COLO829 (cell line): Measurements from ENCODE around the gene GSG1L.

Source experiments
- DNase-seq: peaks from one replicate; pipeline ENCODE4 v3.0.0; 2012; ENCODE audit warnings: low spot score

GSG1L gene

DNA sequence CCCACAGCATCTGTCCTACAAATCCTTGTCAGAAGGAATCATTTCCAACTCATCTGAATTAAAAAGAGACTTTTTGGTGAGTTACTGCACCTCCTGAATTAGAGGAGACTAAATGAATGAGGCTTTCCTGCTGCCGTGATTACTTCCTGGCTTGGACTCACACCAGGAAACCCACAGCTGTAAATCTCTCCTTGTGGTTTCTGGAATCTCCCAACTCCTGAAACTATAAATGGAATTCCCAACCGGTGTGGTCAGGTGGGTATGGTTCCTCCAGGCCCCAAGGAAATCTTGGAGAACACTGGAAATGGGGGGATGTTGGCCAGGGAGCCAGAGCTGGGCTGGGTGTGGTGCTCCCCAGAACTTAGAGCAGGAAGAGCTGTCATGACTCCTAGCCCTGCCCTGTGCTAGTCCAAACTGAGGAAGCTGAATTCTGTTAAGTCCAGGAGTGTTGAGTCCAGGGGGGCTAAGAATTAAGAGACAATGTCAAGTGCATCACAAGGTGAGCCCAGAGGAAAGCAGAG lies 216.4 kb downstream of the GSG1L start:
- DNase-seq = no peak

DNA sequence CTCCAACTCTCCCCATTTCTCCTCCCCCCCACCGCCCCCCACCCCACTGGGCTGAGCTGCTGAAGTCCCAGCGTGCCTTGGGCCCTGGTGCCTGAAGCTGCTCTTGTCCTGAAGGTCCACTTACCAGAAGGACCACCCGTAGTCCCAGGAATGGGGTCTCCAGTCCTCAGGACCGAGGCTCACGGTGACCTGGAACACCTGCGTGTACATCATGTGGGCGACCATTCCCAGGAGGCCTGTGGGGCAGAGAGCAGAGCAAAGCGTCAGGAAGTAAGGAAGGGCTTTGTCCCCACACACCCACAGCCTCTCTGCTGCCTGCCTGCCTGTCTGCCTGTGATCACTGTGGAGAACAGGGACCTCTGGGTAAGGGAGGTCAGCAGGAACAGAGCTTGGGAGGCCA lies 218.7 kb downstream of the GSG1L start:
- DNase-seq = no peak

DNA sequence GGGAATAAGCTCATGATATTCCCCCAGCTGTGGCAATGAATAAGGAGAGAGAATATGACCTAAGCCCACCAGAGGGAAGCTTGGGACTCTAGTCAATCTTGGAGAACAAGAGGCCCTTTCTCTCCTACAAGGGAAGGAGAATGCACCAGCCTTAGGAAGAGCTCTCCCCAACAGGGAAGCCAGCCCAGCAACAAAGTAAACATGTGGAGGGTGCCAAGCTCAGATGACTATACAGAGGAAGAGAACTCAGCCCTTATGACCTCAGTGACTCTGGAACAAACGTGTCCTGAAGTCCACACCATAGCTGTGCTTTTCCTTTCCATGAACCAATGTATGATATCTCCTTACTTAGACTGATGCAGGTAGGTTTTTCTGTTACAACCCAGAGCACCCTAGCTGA lies 219.7 kb downstream of the GSG1L start:
- DNase-seq = peak; percentile 52

DNA sequence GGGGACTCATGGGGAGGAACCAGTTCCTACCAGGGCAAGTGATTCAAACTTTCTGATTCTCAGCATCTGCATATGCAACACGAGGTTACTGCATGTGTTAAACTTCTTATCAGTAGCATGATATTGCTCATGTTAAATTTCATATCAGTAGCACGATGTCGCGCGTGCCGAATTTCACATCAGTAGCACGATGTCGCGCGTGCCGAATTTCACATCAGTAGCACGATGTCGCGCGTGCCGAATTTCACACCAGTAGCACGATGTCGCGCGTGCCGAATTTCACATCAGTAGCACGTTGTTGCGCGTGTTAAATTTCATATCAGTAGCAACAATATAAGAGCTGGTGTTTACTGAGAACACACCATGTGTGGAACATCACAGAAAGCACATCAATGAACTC lies 221.6 kb downstream of the GSG1L start:
- no peak for DNase-seq

DNA sequence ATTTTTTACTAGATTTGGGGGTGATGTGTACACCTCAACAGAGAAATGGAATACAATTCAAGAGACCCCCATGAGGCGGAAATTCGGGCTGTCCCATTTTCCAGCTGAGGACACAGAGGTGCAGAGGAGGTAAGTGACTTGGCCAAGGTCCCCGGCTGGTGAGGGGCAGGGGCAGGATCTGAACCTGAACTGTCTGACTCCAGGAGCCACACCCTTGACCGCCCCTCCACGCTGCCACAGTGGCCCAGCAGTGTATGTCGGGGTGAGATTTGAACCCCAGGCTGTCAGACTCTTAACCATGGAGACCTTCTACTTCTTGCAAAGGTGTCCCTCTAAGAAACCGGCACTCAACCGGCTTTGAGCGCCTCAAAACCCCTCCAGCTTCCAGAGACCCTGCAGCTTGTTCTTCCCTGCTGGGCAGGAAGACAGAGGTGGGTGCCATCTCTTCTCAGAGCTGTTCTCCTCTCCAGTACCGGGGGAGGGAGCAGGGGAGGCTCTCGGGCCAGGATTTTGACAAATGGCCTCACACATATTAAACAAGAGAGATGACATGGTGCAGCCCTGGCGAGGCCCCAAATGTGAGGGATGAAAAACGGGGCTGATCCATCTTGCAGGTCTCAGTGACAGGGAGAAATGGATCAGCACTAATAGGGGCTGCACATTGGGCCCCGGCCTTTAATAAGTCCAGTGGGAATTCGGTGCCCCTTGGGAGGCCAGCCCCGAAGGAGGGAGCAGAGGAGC lies 222.3 kb downstream of the GSG1L start:
- no peak for DNase-seq

DNA sequence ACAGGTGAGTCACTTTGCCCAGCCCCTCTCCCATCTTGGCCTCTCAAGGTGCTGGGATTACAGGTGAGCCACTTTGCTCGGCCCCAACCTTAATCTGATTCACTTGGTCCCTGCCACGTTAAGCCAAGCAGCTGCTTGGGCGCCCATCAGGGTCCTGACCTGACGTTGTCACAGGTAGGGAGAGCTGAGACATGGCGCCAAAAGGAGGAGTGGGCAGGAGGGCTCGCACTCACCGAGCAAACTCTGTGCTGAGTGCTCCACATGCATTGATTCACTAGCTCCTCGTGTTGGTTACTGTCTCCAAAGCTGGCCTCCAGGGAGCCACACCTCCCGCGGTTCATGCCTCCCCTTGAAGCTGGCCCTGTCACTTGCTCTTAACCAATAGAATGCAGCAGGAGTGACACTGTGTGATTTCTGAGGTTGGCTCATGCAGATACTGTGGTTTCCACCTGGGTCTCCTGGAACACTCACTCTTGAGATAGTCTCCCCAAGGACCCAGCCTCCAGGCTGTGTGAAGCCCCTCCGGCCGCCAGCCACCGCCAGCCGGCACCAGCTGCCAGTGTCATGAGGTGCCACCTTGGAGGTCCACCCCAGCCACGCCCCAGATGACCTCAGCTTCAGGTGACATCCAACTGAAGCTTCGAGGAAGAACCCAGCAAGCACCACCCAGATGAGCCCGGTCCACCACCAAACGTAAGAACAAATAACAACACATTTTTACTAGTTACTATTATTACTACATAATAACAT lies 223.0 kb downstream of the GSG1L start:
- DNase-seq = no peak

DNA sequence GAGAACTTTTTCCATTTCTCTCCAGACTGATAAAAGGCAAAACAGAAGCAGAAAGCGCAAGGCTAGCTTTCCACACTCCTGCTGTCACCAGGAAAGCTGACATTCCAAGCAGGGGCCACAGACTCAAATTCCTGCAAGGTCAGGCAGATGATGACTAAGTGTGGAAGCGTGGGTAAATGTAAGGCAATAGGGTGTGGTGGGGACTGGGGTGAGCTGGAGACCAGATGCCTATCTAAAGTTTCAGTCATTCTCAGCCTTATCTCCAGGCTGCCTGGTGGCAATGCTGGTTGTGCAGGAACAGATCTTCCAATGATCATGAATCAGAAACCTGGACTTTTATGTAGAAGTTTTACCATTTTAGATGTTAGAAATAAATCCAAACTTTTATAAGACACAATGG lies 224.1 kb downstream of the GSG1L start:
- DNase-seq = no peak

DNA sequence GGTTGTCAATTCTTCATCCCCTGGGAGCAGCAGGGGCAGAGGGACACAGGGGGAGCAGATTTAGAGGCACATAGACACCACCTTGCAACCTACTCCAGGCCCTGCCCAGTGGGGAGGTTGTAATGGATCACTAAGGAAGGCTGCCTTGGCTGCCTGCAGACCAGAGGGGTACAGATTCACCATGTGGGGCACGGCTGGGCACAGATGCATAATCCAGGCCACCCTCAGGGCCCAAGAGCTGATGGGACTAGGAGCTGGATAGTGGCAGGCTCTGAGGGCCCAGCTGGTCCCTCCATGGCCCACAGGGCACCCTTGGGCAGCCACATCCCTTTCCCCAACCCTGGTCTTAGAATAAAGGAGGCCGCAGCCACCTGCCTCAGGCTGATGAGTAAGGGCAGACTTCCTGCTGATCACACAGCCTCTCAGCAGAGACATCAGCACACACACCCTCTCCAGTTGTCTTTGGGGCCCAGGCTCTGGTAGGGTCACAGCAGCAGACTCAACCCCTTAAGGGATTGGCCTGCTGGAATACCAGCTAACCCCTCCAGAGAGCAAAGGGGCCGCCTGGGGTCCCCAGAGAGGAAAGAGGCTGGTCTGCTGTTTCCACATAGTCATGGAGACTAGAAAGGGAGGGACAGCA lies 224.9 kb downstream of the GSG1L start:
- DNase-seq = no peak

DNA sequence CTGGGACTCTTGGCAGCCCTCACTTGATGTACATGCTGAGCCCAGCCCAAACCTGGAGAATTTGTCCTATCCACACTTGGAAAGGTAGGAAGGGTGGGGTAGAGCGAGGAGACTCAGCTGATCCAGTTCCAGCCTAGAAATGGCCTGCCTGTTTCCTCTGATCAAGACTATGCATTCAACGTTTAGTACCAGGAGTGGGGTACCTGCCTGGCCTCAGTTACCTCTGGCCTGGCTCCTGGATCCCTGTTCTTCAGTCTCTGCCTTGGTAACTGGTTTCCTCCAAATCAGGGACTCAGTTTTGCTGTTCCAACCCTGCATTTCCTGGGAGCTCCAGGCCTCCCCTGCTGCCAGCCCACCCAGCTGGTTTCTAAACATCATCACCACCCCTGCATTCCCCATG lies 233.5 kb downstream of the GSG1L start:
- DNase-seq = no peak

DNA sequence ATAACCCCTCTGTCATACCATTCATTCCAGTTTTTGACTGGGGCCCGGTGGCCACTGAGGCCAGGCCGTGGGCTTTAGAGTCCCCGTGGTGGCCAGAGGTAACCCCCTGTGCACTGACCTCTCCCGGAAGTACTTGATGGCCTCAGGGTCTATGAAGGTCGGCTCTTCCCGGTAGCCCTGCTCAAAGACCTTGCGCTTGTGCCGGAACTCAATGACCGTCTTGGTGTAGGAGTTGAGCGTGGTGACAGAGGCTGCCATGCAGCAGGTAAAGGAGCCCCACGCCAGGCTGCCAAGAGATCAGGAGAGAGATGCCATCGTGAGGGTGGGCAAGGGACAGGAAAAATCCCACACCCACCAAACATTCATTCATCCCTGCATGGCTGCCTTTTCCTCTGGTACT lies 234.8 kb downstream of the GSG1L start:
- DNase-seq = no peak

DNA sequence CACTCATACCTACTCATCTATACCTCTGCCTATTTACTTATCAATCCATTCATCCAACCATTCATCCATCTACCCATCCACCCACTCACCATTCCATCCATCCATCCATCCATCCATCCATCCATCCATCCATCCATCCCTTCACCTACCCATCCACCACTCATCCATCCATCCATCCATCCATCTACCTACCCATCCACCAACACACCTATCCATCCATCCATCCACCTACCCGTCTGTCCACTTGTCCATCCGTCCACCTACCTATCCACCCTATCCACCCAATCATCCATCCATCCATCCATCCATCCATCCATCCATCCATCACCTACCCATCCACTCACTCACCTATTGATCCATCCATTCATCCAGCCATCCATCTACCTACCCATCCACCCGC lies 235.7 kb downstream of the GSG1L start:
- no peak for DNase-seq

DNA sequence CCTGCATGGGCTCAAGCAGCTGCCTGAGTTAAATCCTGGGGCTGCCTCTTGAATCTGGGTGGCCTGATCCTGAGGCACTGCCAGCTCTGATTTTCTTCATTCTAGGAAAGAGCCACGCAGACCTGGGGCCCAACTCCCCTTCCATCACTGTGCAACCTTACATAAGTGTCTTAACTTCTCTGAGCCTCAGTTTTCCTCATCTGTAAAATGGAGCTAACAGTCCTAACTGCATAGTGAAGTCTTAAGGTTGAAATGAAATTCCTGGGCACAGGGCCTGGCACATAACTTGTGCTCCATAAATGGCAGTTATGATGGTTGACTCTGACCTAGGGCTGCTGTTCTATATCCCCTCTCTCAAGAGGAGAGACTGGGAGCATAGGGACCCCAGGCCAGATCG lies 236.6 kb downstream of the GSG1L start:
- DNase-seq = no peak

DNA sequence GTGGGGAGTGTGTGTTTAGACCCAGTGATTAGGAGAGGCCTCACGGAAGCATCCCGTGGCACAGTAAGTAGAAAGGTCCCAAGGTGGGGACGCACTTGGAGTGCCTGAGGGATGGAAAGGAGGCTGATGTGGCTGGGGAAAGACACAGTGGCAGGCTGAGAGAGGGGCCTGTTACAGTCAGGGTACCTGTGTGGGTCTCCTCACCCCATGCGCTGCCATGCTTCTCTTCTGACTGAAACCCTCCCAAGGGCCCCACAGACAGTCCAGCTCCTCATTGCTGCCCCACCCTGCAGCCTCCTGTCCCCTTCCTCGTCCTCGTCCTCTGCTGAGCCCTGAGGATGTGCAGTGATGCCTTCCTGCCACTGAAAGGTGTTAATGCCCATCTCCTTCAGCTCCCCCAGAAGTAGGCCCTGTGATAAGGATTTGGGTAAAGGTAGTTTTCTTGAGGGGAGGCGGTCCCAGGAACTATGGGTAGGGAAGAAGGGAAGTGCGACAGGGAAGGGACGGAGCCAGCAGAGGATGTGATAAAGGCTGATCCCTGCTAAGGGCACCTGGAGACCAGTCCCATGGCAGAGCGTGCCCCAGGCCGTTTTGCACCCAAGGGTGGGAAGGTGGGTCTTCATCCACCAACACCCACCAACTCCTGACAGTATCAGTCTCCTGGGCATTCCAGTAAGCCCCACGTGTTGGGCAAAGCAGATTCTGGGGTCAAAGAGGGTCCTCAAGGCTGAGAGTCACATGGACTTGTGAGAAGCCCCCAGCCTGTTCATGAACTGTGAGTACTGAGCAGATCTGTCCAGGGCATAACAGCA lies 237.2 kb downstream of the GSG1L start:
- DNase-seq = no peak

DNA sequence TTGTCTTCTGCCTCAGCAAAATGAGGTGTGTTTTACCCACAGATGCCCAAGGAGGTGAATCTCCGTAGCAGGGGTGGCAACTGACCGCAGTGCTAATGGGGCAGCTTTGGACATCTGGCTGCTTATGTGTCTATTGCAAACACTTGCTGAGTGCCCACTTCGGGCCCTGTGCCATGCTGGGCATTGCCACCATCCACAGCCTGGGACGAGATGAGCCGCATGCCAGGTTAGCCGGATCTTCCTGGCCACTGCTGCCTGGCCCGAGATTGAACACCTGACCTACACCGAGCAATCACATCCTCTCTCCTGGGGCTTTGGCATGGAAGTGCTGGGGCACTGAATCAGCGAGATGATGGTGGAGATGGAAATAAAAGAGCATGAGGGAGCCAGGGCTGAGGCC lies 238.7 kb downstream of the GSG1L start:
- DNase-seq = no peak

DNA sequence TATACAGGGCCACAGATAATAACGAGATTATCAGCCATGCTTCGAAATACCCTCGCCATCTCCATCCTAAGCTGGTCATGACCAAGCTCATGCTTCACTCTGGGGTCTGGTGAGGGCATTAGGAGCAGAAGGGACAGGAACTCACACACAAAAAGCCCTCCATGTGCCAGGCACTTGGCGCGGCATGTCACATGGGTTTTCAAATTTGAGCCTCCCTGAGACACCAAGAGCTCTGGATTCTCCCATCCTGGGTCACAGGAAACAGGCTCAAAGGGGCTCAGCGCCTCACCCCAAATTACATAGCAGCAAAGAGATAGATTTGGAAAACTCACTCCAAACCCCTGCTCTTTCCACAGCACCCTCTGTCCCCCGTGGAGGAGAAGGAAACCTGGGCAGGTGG lies 239.5 kb downstream of the GSG1L start:
- DNase-seq = no peak

DNA sequence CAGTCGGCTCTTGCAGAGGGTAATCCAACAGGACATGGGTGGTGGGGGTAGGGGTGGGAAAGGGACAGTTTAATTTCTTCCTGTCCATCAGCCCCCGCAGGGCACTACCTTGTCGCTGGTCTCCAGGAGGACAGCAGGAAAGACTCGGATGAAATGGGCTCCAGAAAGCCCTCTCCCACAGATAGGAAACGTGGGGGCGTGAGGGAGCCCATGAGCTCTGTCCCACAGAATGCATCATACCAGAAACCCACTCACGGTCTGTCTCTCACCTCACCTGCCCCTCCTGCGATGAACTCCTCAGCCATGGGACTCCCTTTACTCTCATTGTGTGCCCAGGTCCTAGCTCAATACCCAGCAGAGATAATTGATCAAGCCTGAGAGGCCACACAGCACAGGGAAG lies 240.1 kb downstream of the GSG1L start:
- no peak for DNase-seq

DNA sequence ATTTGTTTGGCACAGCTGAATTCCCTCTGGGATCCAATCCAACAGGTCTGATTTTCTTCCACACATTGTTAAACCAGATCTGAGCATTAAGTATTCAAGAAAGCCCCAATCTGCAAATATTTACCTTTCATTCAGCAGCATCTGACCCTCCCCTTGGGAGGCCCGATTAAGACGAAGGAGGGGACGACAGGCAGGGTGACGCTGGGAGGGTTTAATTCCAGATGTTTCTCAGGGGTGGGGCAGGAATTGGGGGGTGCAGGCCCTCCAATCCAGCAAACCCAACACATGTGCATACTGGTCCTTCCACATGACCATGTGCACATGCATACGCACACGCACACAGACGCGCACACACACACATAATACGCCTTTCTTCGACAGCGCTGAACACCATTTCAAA lies 240.5 kb downstream of the GSG1L start:
- no peak for DNase-seq

DNA sequence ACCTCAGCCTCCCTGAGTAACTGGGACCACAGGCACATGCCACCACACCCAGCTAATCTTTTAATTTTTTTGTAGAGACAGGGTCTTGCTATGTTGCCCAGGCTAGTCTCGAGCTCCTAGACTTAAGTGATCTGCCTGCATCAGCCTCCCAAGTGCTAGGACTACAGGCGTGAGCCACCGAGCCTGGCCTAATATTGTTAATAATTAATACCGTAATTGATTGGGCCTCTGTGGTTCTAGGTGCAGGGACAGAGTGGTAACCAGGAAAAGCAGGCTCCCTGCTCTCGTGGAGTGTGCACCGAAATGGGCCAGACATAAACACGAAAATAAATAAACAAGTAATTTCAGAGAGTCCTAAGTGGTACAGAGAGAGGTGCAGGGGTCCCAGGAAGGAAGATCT lies 241.0 kb downstream of the GSG1L start:
- DNase-seq = no peak

DNA sequence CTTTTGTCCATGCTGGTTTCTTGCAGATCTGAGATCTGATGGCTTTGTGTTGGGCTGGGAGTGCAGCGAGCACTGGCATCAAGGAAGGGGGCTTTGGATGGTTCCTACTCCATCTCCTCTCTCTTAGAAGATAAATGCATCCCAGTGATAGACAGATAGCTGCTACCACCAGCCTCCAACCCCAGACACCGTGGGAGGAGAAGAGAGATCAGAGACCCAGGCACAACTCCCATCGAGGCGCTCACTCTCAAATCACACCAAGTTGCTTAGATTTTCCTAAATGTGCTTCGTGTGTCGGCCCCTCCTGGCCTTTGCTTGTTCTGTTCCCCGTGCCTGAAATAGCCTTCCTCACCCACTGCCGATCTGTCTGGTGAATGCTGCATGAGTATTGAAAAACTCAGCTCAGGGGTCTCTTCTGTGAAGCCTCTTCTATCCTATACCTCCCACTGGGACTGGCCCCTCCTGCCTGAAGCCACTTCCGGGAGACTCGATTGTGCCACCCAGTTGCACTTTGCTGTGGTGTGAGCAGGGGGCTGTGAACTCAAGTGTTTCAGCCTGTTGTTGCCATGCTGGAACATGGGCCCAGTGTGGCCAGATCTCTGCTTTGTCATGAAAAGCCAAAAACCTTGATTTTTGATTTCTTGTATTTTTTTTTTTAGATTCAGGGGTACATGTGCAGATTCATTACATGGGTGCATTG lies 242.7 kb downstream of the GSG1L start:
- no peak for DNase-seq

DNA sequence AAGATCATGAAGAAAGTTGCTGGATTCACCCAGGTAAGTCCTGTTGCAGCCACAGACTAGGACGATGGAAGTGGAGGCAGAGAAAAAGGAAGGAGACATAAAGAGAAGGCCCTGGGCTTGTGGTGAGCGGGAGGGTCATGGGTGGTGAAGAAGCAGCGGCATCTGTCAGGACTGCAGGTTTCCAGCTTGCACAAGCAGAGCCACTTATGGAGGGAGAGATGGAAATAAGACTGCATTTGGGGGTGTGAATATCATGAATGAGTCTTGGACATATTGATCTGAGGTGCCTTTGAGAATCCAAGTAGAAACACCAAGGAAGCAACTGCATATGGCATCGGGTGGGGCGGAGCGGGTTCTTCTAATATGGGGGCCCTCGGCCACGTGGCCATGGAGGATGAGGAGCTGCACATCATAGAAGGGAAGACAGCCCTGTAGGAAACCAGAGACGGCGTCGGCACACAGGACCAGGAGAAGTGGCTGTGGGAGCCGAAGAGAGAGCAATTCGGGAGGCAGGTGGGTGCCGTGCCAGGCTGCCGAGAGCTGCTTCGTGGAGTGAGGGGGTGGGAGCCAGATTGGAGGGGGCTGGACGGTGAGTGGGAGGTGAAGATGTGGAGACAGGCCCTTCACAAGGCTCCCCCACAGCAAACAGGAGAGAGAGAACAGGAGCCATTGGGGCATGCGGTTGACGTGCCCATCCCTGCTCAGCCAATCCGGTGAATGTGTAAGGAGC lies 243.5 kb downstream of the GSG1L start:
- no peak for DNase-seq

DNA sequence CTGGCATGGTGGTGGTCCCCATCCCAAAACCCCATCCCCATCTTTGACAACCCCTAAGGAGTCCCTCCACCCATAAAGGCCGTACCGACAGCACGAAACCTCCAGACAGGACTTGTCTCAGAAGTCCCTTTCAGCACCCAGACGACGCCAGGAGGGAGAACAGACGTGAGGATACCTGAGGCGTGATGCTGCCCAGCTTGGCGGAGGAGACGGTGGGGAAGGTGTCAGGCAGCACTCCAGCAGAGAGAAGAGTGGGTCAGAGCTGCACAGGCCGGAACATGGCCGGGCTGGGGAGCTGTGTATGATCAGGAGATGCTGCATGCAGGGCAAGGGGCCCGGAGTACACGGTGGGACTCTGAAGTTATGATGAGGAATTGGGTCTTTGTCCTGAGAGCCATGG lies 244.2 kb downstream of the GSG1L start:
- DNase-seq = no peak
